Heart left ventricle (tissue), 16 donors: Measurements from ENCODE around the gene BORCS5. TPM values are rescaled to one million over a fixed set of nuclear protein-coding genes. Genes with fewer than 3 reads are reported as not detected.

Source experiments
- ATAC-seq, 4 donors: fragments of 200-7000 bp; cut with Tn5 transposase; one replicate each; pipeline ENCODE4 v1.9.1; 2020 to 2022; ENCODE audit warnings: moderate library complexity in 4 of 4, mild to moderate bottlenecking in 3 of 4, moderate number of reproducible peaks in 1 of 4
- DNase-seq, 5 donors: peaks; one replicate each; pipeline ENCODE4 v3.0.0-alpha.2; 2020
- H3K27ac ChIP-seq, 12 donors: fragments of 200-600 bp; sonication (generic) in 4 of 12; one replicate each; pipeline versions ENCODE4 v1.5.0 to v1.8.0; 2016 to 2022; ENCODE audit warnings: mild to moderate bottlenecking in 2 of 12
- H3K27me3 ChIP-seq, 9 donors: fragments of 200-600 bp; sonication (generic) in 2 of 9; one replicate each; pipeline versions ENCODE4 v1.5.1 to v1.8.0; 2016 to 2022; ENCODE audit warnings: mild to moderate bottlenecking in 3 of 9
- H3K36me3 ChIP-seq, 9 donors: fragments of 200-600 bp; sonication (generic) in 2 of 9; one replicate each; pipeline versions ENCODE4 v1.5.0 to v1.8.0; 2018 to 2022; ENCODE audit warnings: mild to moderate bottlenecking in 2 of 9
- H3K4me1 ChIP-seq, 12 donors: fragments of 200-600 bp; sonication (generic) in 4 of 12; one replicate each; pipeline versions ENCODE4 v1.5.0 to v1.8.0; 2016 to 2022; ENCODE audit warnings: mild to moderate bottlenecking in 3 of 12
- H3K4me3 ChIP-seq, 12 donors: fragments of 200-600 bp; sonication (generic) in 4 of 12; one replicate each; pipeline versions ENCODE4 v1.5.0 to v1.8.0; 2017 to 2022; ENCODE audit warnings: mild to moderate bottlenecking in 9 of 12, moderate library complexity in 4 of 12
- H3K9me3 ChIP-seq, 12 donors: fragments of 200-600 bp; sonication (generic) in 4 of 12; one replicate each; pipeline versions ENCODE4 v1.5.0 to v1.8.0; 2016 to 2022; ENCODE audit warnings: mild to moderate bottlenecking in 1 of 12
- POLR2A ChIP-seq, 2 donors: fragments of 450-650 bp; IDR thresholded peaks; one replicate each; pipeline ENCODE4 v1.6.1; 2017; ENCODE audit warnings: antibody characterized with exemption in 2 of 2, mild to moderate bottlenecking in 2 of 2, moderate library complexity in 2 of 2
- WGBS, 4 donors: extraction: QIAGEN DNeasy Blood & Tissue Kit in 2 of 4; methylation state at CpG; one replicate each; pipeline versions ENCODE4 v1.1.5 to v1.1.7; 2013 to 2018; 5-methylcytosine and 5-hydroxymethylcytosine counted together
- intact Hi-C, 10 donors: fragments of 100-400 bp; cut with DNase I; formaldehyde crosslinking; loops; one replicate each; pipeline versions ENCODE4 v1.11.1 to v1.14.2; 2022
- polyA plus RNA-seq, 2 donors: library from polyadenylated mRNA; stranded (reverse); fragments of 200-250 nt; gene quantifications; one replicate each; pipeline ENCODE4 v1.2.3, GENCODE V29; 2013
- total RNA-seq, 9 donors: library from RNA; depleted of rRNA in 2 of 9; stranded (reverse); fragments of >200 nt in 2 of 9; fragmentation: NEBNext Ultra II Directional in 3 of 9; extraction: Animal tissue kit (Norgen Biotek cat#: 25700) in 3 of 9; gene quantifications; one replicate each; pipeline versions ENCODE4 v1.1.0 to v1.2.4, GENCODE V29; 2016 to 2023
- TF ChIP-seq, protein P1 (sequence below), 12 donors: fragments of 200-600 bp; sonication (generic) in 4 of 12; IDR thresholded peaks; one replicate each; pipeline versions ENCODE4 v1.5.0 to v1.8.0; 2018 to 2022; ENCODE audit warnings: antibody characterized with exemption in 12 of 12, mild to moderate bottlenecking in 5 of 12
- donor health status: ischemic (EF 13 %, LVEDD 7.1; RV severe dilation, severe dysfunction).
- donor health status: healthy with polysubstance abuse.
- donor health status: DM: no; HTN: yes; CAD: no.
- donor health status: DM: no; HTN: no; CAD: no.
- donor health status: ischemic (EF 25% LVEDD 6.9; RV normal size, moderate dysfunction).
- donor health status: ischemic (EF 25% LVEDD 5.7; RV mildly dilated, moderate dysfunction).
- donor health status: healthy.
- donor health status: DM: yes; HTN: yes; CAD: no.
- donor health status: ischemic (EF 35%, LVEDD 5.7; RV mildly dilated, moderate dysfunction).
- donor health status: nonischemic (EF 11% LVEDD 7.7; RV severe dilation, severe dysfunction).
- donor health status: DM: yes; HTN: yes; CAD: no.
- donor health status: PGD.
- donor health status: ischemic (EF 29% LVEDD 5.4; RV normal size, mild dysfunction).
- donor health status: nonischemic (EF 23%, LVEDD 6.1; RV moderate dilation, normal function).

Gene BORCS5
- total and polyA plus RNA-seq, 11 donors: 3.9 to 21.3 (median 12.3) TPM

DNA sequence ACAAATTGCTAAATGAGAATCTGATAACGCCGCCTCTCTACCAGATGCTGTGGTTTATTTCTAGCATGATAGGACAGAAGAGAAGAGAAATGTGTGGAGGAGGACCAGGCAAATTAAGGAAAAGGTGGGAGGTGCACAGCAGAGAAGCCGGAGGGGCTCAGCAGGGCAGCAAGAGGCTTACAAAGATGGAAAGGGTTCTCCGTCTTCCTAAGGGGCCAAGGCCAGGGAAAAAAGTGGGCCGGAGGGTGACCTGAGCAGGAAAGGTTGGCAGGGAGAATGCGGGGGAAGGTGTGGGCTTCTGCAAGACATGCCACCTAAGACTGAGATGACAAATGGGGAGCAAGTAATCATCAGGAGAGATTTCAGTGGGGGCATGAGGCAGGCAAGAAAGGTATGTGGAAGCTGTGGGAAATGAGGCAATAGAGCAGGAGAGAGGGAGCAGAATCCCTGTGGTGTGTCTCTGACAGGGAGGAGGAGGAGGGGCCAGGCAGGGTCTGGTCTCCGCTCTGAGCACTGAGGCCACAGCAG is 25.6 kb upstream of the BORCS5 start:
- intact Hi-C loops: loop anchor here in 6 of 10 donors (5.0 to 10.0 kb wide), 7 partner anchors 64 to 749 kb away; partner anchors contain the start of gene LRP6 (in 2 of the 6)

DNA sequence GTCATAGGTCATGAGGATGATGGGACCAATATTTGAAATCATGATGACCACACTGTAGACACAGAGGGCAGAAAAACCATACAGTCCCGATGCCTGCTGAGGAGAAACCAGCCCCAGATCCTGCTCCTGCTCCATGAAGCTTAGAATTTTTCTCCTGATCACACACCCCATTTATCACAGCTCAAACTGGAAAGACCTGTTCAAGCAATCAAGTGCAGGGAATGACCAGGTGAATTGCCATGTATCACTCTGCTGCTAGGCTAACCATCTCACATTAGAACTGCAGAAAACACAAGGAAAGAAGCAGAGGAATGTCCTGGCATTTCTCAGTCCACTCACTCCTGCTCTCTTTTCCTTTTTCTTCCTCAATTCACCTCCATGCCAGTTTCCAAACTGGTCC is 25.0 kb upstream of the BORCS5 start:
- TF ChIP-seq, protein P1, sequence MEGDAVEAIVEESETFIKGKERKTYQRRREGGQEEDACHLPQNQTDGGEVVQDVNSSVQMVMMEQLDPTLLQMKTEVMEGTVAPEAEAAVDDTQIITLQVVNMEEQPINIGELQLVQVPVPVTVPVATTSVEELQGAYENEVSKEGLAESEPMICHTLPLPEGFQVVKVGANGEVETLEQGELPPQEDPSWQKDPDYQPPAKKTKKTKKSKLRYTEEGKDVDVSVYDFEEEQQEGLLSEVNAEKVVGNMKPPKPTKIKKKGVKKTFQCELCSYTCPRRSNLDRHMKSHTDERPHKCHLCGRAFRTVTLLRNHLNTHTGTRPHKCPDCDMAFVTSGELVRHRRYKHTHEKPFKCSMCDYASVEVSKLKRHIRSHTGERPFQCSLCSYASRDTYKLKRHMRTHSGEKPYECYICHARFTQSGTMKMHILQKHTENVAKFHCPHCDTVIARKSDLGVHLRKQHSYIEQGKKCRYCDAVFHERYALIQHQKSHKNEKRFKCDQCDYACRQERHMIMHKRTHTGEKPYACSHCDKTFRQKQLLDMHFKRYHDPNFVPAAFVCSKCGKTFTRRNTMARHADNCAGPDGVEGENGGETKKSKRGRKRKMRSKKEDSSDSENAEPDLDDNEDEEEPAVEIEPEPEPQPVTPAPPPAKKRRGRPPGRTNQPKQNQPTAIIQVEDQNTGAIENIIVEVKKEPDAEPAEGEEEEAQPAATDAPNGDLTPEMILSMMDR (IDR thresholded peaks at IDR 0.05): no peak
- TF ChIP-seq POLR2A (IDR thresholded peaks at IDR 0.05): no peak
- WGBS, 4 donors: 83 to 100% (median 88%) methylated on average over 1 of the region's 1 CpG
- ATAC-seq (no peak), DNase-seq (no peak)
- Histone ChIP-seq H3K9me3 (no peaks in the 10 kb centered on the region), H3K27me3 (no peaks in the 10 kb centered on the region), H3K4me3 (no peak overlapping the region), H3K27ac (no peak overlapping the region), H3K4me1 (peaks cover 0 to 31% (median 19%) of the 10 kb centered on the region in 12 donors), H3K36me3 (peaks cover 0 to 14% (median 0%) of the 10 kb centered on the region in 9 donors)
- intact Hi-C loops: loop anchor here in 6 of 10 donors (5.0 to 10.0 kb wide), 7 partner anchors 65 to 750 kb away; partner anchors contain the start of gene LRP6 (in 2 of the 6)

More for the DNA sequence above, 25.6 kb upstream of the BORCS5 start:
- peaks cover 0 to 31% (median 19%) of the 10 kb centered on the region in 12 donors for H3K4me1 ChIP-seq
- H3K27me3 ChIP-seq: no peaks in the 10 kb centered on the region
- DNase-seq (no peak), ATAC-seq (no peak)
- no peak for TF ChIP-seq POLR2A (IDR thresholded peaks at IDR 0.05)
- TF ChIP-seq, protein P1 (IDR thresholded peaks at IDR 0.05): no peak
- no peaks in the 10 kb centered on the region for H3K9me3 ChIP-seq
- WGBS, 4 donors: 78 to 95% (median 84%) methylated on average over 7 of the region's 7 CpGs
- peak overlapping the region in 1 of 12 donors; percentile 8 for H3K27ac ChIP-seq
- no peak overlapping the region for H3K4me3 ChIP-seq
- peaks cover 0 to 11% (median 0%) of the 10 kb centered on the region in 9 donors for H3K36me3 ChIP-seq

DNA sequence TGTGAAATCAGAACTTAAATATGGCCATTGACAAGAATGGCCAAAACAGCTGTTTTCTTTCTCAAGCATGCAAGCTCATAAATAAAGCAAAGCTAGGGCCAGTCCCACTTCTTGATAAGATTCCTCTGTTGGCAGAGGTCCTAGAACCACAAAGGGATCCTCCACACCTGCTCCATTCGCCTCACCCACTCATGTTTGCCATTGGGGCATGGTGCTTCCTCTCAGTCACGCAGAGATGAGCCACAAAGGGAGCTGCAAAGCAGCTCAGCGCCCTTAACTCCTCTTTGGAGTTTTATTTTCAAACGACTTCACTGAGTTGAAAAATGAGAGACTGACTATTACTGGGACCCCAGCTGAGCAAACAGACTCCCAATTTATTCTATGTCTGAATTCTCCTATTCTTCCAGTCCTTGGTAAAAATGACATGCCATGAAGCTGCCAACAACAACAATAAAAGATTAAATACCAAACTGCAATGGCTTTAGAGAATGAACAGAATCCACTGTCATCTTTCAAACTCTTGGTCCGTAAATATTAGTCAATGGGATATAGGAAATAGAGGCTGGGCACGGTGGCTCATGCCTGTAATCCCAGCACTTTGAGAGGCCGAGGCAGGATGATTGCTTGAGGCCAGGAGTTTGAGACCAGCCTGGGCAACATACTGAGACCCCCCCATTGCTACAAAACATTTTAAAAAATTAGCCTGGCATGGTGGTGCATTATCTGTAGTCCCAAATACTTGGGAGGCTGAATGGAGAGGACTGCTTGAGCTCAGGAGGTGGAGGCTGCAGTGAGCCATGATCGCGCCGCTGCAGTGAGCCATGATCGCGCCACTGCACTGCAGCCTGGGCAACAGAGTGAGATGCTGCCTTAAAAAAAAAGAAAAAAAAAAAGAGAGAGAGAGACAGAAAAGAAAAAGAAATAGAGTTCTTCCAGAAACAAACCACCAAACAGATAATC is 23.2 kb upstream of the BORCS5 start:
- peak overlapping the region in 3 of 12 donors; percentile 21 to 53 (median 37) for H3K27ac ChIP-seq
- TF ChIP-seq POLR2A (IDR thresholded peaks at IDR 0.05): no peak
- TF ChIP-seq, protein P1 (IDR thresholded peaks at IDR 0.05): no peak
- DNase-seq (no peak), ATAC-seq (peak in 2 of 4 donors; percentile 21 to 31)
- H3K4me3 ChIP-seq: no peak overlapping the region
- H3K4me1 ChIP-seq: peaks cover 0 to 25% (median 11%) of the 10 kb centered on the region in 12 donors
- intact Hi-C loops: loop anchor here in 8 of 10 donors (1.0 to 10.0 kb wide), 10 partner anchors 66 to 751 kb away; partner anchors contain the start of gene LRP6 (in 2 of the 8)
- no peaks in the 10 kb centered on the region for H3K9me3 ChIP-seq
- peaks cover 0 to 14% (median 0%) of the 10 kb centered on the region in 9 donors for H3K36me3 ChIP-seq
- WGBS, 4 donors: 65 to 79% (median 70%) methylated on average over 12 of the region's 12 CpGs
- no peaks in the 10 kb centered on the region for H3K27me3 ChIP-seq
